ENCODE data around the gene NBR1.

DNA sequence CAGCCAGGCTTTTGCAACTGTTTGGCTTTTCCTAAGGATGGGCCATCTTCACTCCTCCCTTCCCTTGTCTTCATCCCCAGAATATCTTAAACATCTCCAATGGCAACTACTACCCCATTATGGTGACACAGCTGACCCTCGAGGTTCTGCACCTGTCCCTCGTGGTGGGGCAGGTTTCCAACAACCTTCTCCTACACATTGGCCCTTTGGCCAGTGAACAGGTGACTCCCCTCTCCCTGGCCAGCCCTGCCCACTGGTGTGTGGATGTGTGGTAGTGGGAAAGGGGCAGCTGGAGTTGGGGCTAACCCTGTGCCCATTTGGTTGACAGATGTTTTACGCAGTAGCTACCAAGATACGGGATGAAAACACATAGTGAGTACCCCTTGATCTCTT is 45.4 kb downstream of the NBR1 start:
- no peak for TF ChIP-seq POLR2A (IDR thresholded peaks at IDR 0.05; ENCODE audit: low read depth)
- no peak for TF ChIP-seq POLR2AphosphoS5 (IDR thresholded peaks at IDR 0.05)
- TF ChIP-seq, protein P1, sequence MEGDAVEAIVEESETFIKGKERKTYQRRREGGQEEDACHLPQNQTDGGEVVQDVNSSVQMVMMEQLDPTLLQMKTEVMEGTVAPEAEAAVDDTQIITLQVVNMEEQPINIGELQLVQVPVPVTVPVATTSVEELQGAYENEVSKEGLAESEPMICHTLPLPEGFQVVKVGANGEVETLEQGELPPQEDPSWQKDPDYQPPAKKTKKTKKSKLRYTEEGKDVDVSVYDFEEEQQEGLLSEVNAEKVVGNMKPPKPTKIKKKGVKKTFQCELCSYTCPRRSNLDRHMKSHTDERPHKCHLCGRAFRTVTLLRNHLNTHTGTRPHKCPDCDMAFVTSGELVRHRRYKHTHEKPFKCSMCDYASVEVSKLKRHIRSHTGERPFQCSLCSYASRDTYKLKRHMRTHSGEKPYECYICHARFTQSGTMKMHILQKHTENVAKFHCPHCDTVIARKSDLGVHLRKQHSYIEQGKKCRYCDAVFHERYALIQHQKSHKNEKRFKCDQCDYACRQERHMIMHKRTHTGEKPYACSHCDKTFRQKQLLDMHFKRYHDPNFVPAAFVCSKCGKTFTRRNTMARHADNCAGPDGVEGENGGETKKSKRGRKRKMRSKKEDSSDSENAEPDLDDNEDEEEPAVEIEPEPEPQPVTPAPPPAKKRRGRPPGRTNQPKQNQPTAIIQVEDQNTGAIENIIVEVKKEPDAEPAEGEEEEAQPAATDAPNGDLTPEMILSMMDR (IDR thresholded peaks at IDR 0.05): no peak

All from esophagus muscularis mucosa (tissue), 3 donors.